HCT116 (cell line): ENCODE results near the gene IVD.

Experiments
- CEBPB ChIP-seq: IDR thresholded peaks from 2 replicates; pipeline ENCODE4 v1.6.1; 2012; ENCODE audit warnings: low read depth
- EZH2 ChIP-seq: fragments of 200-600 bp; sonication (generic); IDR thresholded peaks from 2 replicates; pipeline ENCODE4 v1.6.1; 2017; ENCODE audit warnings: antibody characterized with exemption, mixed run types
- EZH2phosphoT487 ChIP-seq: fragments of 200-600 bp; IDR thresholded peaks from 2 replicates; pipeline ENCODE4 v1.6.1; 2018; ENCODE audit warnings: antibody characterized with exemption, borderline replicate concordance
- JUND ChIP-seq: IDR thresholded peaks from 2 replicates; pipeline ENCODE4 v1.6.1; 2012
- POLR2A ChIP-seq: IDR thresholded peaks from 2 replicates; pipeline ENCODE4 v1.7.0; 2011; ENCODE audit warnings: borderline replicate concordance; ENCODE audit not compliant: insufficient read depth, insufficient read length; ENCODE audit errors: extremely low read depth
- POLR2AphosphoS5 ChIP-seq: IDR thresholded peaks from 2 replicates; pipeline ENCODE4 v1.6.1; 2011; ENCODE audit warnings: mild to moderate bottlenecking, low read depth, low read length, moderate library complexity
- SIN3A ChIP-seq: IDR thresholded peaks from 2 replicates; pipeline ENCODE4 v1.6.1; 2012; ENCODE audit warnings: low read depth
- SRF ChIP-seq: IDR thresholded peaks from 2 replicates; pipeline ENCODE4 v1.6.1; 2012; ENCODE audit warnings: low read depth
- YY1 ChIP-seq: IDR thresholded peaks from 2 replicates; pipeline ENCODE4 v1.6.1; 2011; ENCODE audit warnings: low read length, low read depth, moderate library complexity, mild to moderate bottlenecking; ENCODE audit not compliant: insufficient replicate concordance; ENCODE audit errors: extremely low read depth
- ZNF274 ChIP-seq: fragments of 200-500 bp; sonication (Bioruptor generic); IDR thresholded peaks from 2 replicates; pipeline ENCODE4 v1.6.1; 2014; ENCODE audit warnings: mild to moderate bottlenecking, low read depth, low read length, inconsistent platforms
- TF ChIP-seq, protein P1 (sequence below), 3 experiments: fragments of 200-600 bp in 1 of 3; sonication (generic) in 1 of 3; IDR thresholded peaks in 2 of 3; conservative IDR thresholded peaks in 1 of 3; 2 replicates each; pipeline ENCODE4 v1.5.1; 2012 to 2017; ENCODE audit warnings: low read depth in 2 of 3, low read length in 2 of 3, antibody characterized with exemption in 1 of 3, borderline replicate concordance in 1 of 3, control low read depth in 1 of 3, mild to moderate bottlenecking in 1 of 3, mixed read lengths in 1 of 3, mixed run types in 1 of 3, moderate library complexity in 1 of 3; ENCODE audit not compliant: insufficient read depth in 1 of 3
- TF ChIP-seq, protein P2 (sequence below): IDR thresholded peaks from 2 replicates; pipeline ENCODE4 v1.6.1; 2012; ENCODE audit warnings: low read depth

DNA sequence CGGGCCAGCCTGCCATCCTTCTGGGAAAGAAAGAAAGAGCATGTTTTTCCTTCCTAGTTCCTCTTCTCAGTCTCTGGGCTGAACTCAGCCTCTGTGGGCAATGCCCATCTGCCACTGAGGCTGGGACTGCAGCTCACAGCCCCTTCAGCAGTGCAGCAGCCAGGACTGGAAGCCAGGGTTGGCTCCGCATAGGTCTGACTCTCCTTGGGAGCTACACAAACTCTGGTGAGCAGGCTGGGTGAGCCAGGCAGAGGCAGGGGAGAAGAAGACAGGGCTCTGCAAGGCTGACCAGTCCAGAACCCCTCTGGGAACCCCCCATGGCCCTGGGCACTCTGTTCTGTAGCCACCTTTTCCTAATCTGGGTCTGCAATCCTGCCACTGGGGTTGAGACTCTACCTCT lies 44.0 kb upstream of the IVD start:
- TF ChIP-seq YY1 (no peak), POLR2A (no peak), JUND (no peak), EZH2 (no peak), SRF (no peak), SIN3A (no peak), CEBPB (no peak), EZH2phosphoT487 (no peak), POLR2AphosphoS5 (no peak), ZNF274 (no peak)
- TF ChIP-seq, protein P1, sequence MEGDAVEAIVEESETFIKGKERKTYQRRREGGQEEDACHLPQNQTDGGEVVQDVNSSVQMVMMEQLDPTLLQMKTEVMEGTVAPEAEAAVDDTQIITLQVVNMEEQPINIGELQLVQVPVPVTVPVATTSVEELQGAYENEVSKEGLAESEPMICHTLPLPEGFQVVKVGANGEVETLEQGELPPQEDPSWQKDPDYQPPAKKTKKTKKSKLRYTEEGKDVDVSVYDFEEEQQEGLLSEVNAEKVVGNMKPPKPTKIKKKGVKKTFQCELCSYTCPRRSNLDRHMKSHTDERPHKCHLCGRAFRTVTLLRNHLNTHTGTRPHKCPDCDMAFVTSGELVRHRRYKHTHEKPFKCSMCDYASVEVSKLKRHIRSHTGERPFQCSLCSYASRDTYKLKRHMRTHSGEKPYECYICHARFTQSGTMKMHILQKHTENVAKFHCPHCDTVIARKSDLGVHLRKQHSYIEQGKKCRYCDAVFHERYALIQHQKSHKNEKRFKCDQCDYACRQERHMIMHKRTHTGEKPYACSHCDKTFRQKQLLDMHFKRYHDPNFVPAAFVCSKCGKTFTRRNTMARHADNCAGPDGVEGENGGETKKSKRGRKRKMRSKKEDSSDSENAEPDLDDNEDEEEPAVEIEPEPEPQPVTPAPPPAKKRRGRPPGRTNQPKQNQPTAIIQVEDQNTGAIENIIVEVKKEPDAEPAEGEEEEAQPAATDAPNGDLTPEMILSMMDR (IDR thresholded peaks at IDR 0.05 in 2 of 3, conservative IDR thresholded peaks at IDR 0.05 in 1 of 3; ENCODE audit: borderline replicate concordance in 1 of 3, insufficient read depth in 1 of 3, low read depth in 2 of 3, low read length in 2 of 3) = no peak
- TF ChIP-seq, protein P2, sequence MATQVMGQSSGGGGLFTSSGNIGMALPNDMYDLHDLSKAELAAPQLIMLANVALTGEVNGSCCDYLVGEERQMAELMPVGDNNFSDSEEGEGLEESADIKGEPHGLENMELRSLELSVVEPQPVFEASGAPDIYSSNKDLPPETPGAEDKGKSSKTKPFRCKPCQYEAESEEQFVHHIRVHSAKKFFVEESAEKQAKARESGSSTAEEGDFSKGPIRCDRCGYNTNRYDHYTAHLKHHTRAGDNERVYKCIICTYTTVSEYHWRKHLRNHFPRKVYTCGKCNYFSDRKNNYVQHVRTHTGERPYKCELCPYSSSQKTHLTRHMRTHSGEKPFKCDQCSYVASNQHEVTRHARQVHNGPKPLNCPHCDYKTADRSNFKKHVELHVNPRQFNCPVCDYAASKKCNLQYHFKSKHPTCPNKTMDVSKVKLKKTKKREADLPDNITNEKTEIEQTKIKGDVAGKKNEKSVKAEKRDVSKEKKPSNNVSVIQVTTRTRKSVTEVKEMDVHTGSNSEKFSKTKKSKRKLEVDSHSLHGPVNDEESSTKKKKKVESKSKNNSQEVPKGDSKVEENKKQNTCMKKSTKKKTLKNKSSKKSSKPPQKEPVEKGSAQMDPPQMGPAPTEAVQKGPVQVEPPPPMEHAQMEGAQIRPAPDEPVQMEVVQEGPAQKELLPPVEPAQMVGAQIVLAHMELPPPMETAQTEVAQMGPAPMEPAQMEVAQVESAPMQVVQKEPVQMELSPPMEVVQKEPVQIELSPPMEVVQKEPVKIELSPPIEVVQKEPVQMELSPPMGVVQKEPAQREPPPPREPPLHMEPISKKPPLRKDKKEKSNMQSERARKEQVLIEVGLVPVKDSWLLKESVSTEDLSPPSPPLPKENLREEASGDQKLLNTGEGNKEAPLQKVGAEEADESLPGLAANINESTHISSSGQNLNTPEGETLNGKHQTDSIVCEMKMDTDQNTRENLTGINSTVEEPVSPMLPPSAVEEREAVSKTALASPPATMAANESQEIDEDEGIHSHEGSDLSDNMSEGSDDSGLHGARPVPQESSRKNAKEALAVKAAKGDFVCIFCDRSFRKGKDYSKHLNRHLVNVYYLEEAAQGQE = no peak
